GM18498 (cell line): Measurements from ENCODE around the gene NUP42.
A peak's percentile ranks its signal among the peaks of the same experiment; 100 is the strongest.

Experiments used
- ATAC-seq: cut with Tn5 transposase; IDR thresholded peaks from one replicate; pipeline ENCODE4 v1.9.1; 2021; ENCODE audit warnings: mild to moderate bottlenecking, moderate library complexity; ENCODE audit not compliant: unreplicated experiment

NUP42 gene

GRCh38 chr7:23234569-23235296, 52.9 kb downstream of the NUP42 start:
- peak; percentile 96 for ATAC-seq

- no peak for ATAC-seq
Observed at GRCh38 chr7:23235813-23236221, 54.0 kb downstream of the NUP42 start.

GRCh38 chr7:23237000-23237399, 55.2 kb downstream of the NUP42 start:
- no peak for ATAC-seq

GRCh38 chr7:23238983-23239652, 57.3 kb downstream of the NUP42 start:
- no peak for ATAC-seq

- no peak for ATAC-seq
Observed at GRCh38 chr7:23239698-23240097, 57.9 kb downstream of the NUP42 start.

- ATAC-seq, result no peak
Observed at GRCh38 chr7:23242321-23242720, 60.5 kb downstream of the NUP42 start.

- no peak for ATAC-seq
Observed at GRCh38 chr7:23242935-23243334, 61.1 kb downstream of the NUP42 start.

- no peak for ATAC-seq
Observed at GRCh38 chr7:23246555-23246954, 64.7 kb downstream of the NUP42 start, which contains the start of gene GPNMB. Gene GPNMB, plus strand, starts transcription at chr7:23246775. Its CDS starts 83 bp downstream, at chr7:23246858.

- ATAC-seq, result no peak
Observed at GRCh38 chr7:23247046-23247602, 65.3 kb downstream of the NUP42 start.

GRCh38 chr7:23247603-23248335, 65.9 kb downstream of the NUP42 start:
- no peak for ATAC-seq

- ATAC-seq, result no peak
Observed at GRCh38 chr7:23249486-23249885, 67.6 kb downstream of the NUP42 start.
